Gastroesophageal sphincter (tissue), 3 donors: Measurements from ENCODE around the gene AGPAT3.

Experiments
- CTCF ChIP-seq, 4 experiments: fragments of 200-600 bp in 2 of 4; fragments of 450-650 bp in 2 of 4; sonication (generic) in 1 of 4; IDR thresholded peaks; one replicate each; pipeline ENCODE4 v1.5.1; 2017 to 2019; ENCODE audit warnings: antibody characterized with exemption in 4 of 4, mild to moderate bottlenecking in 2 of 4, moderate library complexity in 2 of 4
- POLR2A ChIP-seq, 2 donors: fragments of 450-650 bp; IDR thresholded peaks; one replicate each; pipeline ENCODE4 v1.6.1; 2017; ENCODE audit warnings: antibody characterized with exemption in 2 of 2, mild to moderate bottlenecking in 2 of 2, moderate library complexity in 1 of 2
- POLR2AphosphoS5 ChIP-seq: sonication (generic); formaldehyde crosslinking; IDR thresholded peaks from one replicate; pipeline ENCODE4 v1.6.1; 2017; ENCODE audit warnings: antibody characterized with exemption

DNA sequence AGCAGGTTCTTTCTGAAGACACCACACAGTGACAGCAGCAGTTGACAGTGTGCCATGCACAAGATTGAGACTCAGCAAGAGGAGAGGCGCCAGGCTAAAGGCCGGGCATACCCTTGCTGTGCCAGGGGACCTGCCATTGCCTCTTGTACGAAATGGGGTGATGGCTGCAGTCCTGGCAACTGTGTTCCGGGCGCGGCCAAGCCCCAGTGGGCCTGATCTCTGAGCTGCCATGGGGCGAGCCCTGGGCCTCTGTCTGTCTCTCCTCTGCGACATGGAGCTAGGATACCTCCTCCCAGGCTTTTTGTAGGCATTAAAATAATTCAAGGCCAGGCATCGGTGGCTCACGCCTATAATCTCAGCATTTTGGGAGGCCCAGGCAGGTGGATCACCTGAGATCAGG lies 137.5 kb downstream of the AGPAT3 start:
- TF ChIP-seq CTCF (IDR thresholded peaks at IDR 0.05) (no peak), POLR2A (IDR thresholded peaks at IDR 0.05) (no peak), POLR2AphosphoS5 (no peak)
